K562 (cell line): ENCODE measurements around the gene TANC1. TPM values are rescaled to one million over a fixed set of nuclear protein-coding genes. Genes with fewer than 3 reads are reported as not detected.

Source experiments
- CBX2 ChIP-seq: fragments of 200-600 bp; sonication (generic); IDR thresholded peaks from one replicate; pipeline ENCODE4 v1.6.1; 2012; ENCODE audit warnings: mild to moderate bottlenecking, low read length, inconsistent platforms; ENCODE audit not compliant: insufficient read depth, poor library complexity, severe bottlenecking
- GATAD2A ChIP-seq: fragments of 450-650 bp; IDR thresholded peaks from 2 replicates; pipeline ENCODE4 v1.6.1; 2017
- IRF9 ChIP-seq: fragments of 450-650 bp; IDR thresholded peaks from 2 replicates; pipeline ENCODE4 v1.6.1; 2016; ENCODE audit warnings: missing biosample characterization, missing genetic modification characterization
- JUND ChIP-seq, 2 experiments: IDR thresholded peaks; 2 replicates in 1 of 2; 3 replicates in 1 of 2; pipeline ENCODE4 v1.6.1; 2011; ENCODE audit warnings: borderline replicate concordance in 2 of 2, low read depth in 2 of 2, low read length in 2 of 2, improper control_type of control experiment in 1 of 2, missing biosample characterization in 1 of 2, missing genetic modification characterization in 1 of 2, missing genetic modification reagents in 1 of 2
- KHSRP ChIP-seq: fragments of 450-650 bp; IDR thresholded peaks from 2 replicates; pipeline ENCODE4 v1.6.1; 2017
- MITF ChIP-seq: IDR thresholded peaks from 2 replicates; pipeline ENCODE4 v1.6.1; 2014; ENCODE audit warnings: antibody characterized with exemption
- NFYB ChIP-seq: IDR thresholded peaks from 2 replicates; pipeline ENCODE4 v1.6.1; 2011; ENCODE audit warnings: mild to moderate bottlenecking, moderate library complexity; ENCODE audit not compliant: insufficient read length; ENCODE audit errors: extremely low read depth
- ZFP91 ChIP-seq: sonication (generic); formaldehyde crosslinking; IDR thresholded peaks from 2 replicates; pipeline ENCODE4 v1.8.0; 2022; ENCODE audit warnings: mild to moderate bottlenecking, missing genetic modification reagents
- ZNF311 ChIP-seq: fragments of 250-450 bp; sonication (Bioruptor Pico); IDR thresholded peaks from 2 replicates; pipeline ENCODE4 v1.4.0; 2020; ENCODE audit warnings: mild to moderate bottlenecking, moderate library complexity
- ZNF431 ChIP-seq: sonication (generic); formaldehyde crosslinking; IDR thresholded peaks from 2 replicates; pipeline ENCODE4 v1.8.0; 2022; ENCODE audit warnings: mild to moderate bottlenecking, missing genetic modification reagents
- ZNF644 ChIP-seq: fragments of 200-800 bp; sonication (Bioruptor generic); IDR thresholded peaks from 2 replicates; pipeline ENCODE4 v1.6.1; 2016; ENCODE audit warnings: low read depth, missing genetic modification characterization, missing compliant biosample characterization
- ZNF764 ChIP-seq: fragments of 250-450 bp; sonication (Bioruptor Pico); IDR thresholded peaks from 2 replicates; pipeline ENCODE4 v1.4.0; 2020; ENCODE audit warnings: low read depth, mild to moderate bottlenecking, moderate library complexity
- polyA plus RNA-seq, 8 experiments: library from polyadenylated mRNA; depleted of rRNA in 4 of 8; stranded (reverse) in 5 of 8; unstranded in 3 of 8; fragments of >200 nt; fragmentation: Nextera tagmentation in 2 of 8; fragmentation: Illumina TruSeq in 1 of 8; extraction: Ambion mirVana in 2 of 8; extraction: Trizol in 1 of 8; gene quantifications; 2 replicates each; pipeline versions ENCODE4 v1.2.1 to v1.2.3, GENCODE V29; 2011 to 2014; ENCODE audit warnings: inconsistent platforms in 1 of 8, missing spikeins in 1 of 8
- total RNA-seq, 7 experiments: library from RNA; depleted of rRNA in 6 of 7; stranded (reverse); fragments of >200 nt in 6 of 7; fragmentation: Illumina TruSeq in 2 of 7; extraction: Trizol in 2 of 7; gene quantifications; 2 replicates each; pipeline versions ENCODE4 v1.2.1 to v1.2.3, GENCODE V29; 2011 to 2021; ENCODE audit warnings: low replicate concordance in 1 of 7

The TANC1 gene
- total and polyA plus RNA-seq, 9 of the 15 experiments (the other 6 are each of a cell fraction or from before 2014, with no cell fraction given): under 0.01 to 0.20 (median 0.07) TPM; not detected in 1

GRCh38 chr2:158928965-158929364 lies 39.5 kb upstream of the TANC1 start (continued):
- TF ChIP-seq ZFP91 (CRISPR knock-in tag) (no peak), ZNF431 (CRISPR knock-in tag) (no peak), JUND (IDR thresholded peaks at IDR 0.05; ENCODE audit: borderline replicate concordance, low read depth, low read length) (no peak), JUND (tag; IDR thresholded peaks at IDR 0.05; ENCODE audit: borderline replicate concordance, low read depth, low read length) (no peak), MITF (no peak), GATAD2A (no peak), CBX2 (no peak), ZNF644 (tag) (no peak), ZNF311 (CRISPR knock-in tag) (no peak), NFYB (no peak), ZNF764 (no peak), KHSRP (no peak), IRF9 (tag) (no peak)
